Measurements from ENCODE around the gene CDH18. TPM values are rescaled to one million over a fixed set of nuclear protein-coding genes. Genes with fewer than 3 reads are reported as not detected.
A peak's percentile ranks its signal among the peaks of the same experiment; 100 is the strongest.

CDH18 gene
- total and polyA plus RNA-seq, 2 experiments from 2014 or later = 0.22 TPM; not detected in 1

- TF ChIP-seq EZH2 (IDR thresholded peaks at IDR 0.05; ENCODE audit: insufficient read depth, poor library complexity, severe bottlenecking) = no peak
- TF ChIP-seq EZH2phosphoT487 (IDR thresholded peaks at IDR 0.05; ENCODE audit: insufficient read depth, low read depth) = no peak
- H3K9ac ChIP-seq = no peak overlapping the region
- no peaks in the 10 kb centered on the region for H3K79me2 ChIP-seq (ENCODE audit: insufficient read depth)
- no peaks in the 10 kb centered on the region for H3K9me2 ChIP-seq (ENCODE audit: insufficient read depth)
- H3K27ac ChIP-seq = no peak overlapping the region
- H3F3A ChIP-seq (ENCODE audit: insufficient read depth) = no peaks in the 10 kb centered on the region
- no peak overlapping the region for H3K4me2 ChIP-seq (ENCODE audit: unreplicated experiment)
- no peaks in the 10 kb centered on the region for H3K27me3 ChIP-seq (replicated peaks; ENCODE audit: insufficient read depth)
- no peaks in the 10 kb centered on the region for H3K4me1 ChIP-seq (ENCODE audit: insufficient read depth)
- H4K20me1 ChIP-seq (ENCODE audit: insufficient read depth) = no peaks in the 10 kb centered on the region
- H3K4me3 ChIP-seq = no peak overlapping the region
- H2AFZ ChIP-seq = no peak overlapping the region
- in situ Hi-C loops (cut with MboI) = no loop called here
- peaks cover 4% of the 10 kb centered on the region for H3K9me3 ChIP-seq (ENCODE audit: low read depth)
- DNase-seq = no peak
- no peaks in the 10 kb centered on the region for H3K36me3 ChIP-seq (ENCODE audit: low read depth)
- WGBS, 2 experiments (ENCODE audit: low coverage in 1 of 2, low lambda C conversion rate in 2 of 2, missing lambda C conversion rate in 2 of 2) = 2 to 3% methylated on average over 1 of the region's 1 CpG
Measured at GRCh38 chr5:20017021-20017420, 29.0 kb upstream of the CDH18 start.

GRCh38 chr5:20000416-20000815, 12.4 kb upstream of the CDH18 start:
- Histone ChIP-seq H3K4me2 (ENCODE audit: unreplicated experiment) (no peak overlapping the region), H3K4me1 (ENCODE audit: insufficient read depth) (no peaks in the 10 kb centered on the region), H3K9me2 (ENCODE audit: insufficient read depth) (no peaks in the 10 kb centered on the region), H3K36me3 (ENCODE audit: low read depth) (no peaks in the 10 kb centered on the region), H2AFZ (no peak overlapping the region), H3K9ac (no peak overlapping the region), H4K20me1 (ENCODE audit: insufficient read depth) (no peaks in the 10 kb centered on the region), H3K27me3 (replicated peaks; ENCODE audit: insufficient read depth) (no peaks in the 10 kb centered on the region), H3K4me3 (no peak overlapping the region), H3K27ac (no peak overlapping the region), H3F3A (ENCODE audit: insufficient read depth) (no peaks in the 10 kb centered on the region), H3K9me3 (ENCODE audit: low read depth) (no peaks in the 10 kb centered on the region), H3K79me2 (ENCODE audit: insufficient read depth) (no peaks in the 10 kb centered on the region)
- in situ Hi-C loops (cut with MboI) = no loop called here
- TF ChIP-seq EZH2phosphoT487 (IDR thresholded peaks at IDR 0.05; ENCODE audit: insufficient read depth, low read depth) (no peak), EZH2 (IDR thresholded peaks at IDR 0.05; ENCODE audit: insufficient read depth, poor library complexity, severe bottlenecking) (no peak)
- DNase-seq = no peak

- no peaks in the 10 kb centered on the region for H3K4me1 ChIP-seq (ENCODE audit: insufficient read depth)
- peak overlapping the region; percentile 72 for H3K4me2 ChIP-seq (ENCODE audit: unreplicated experiment)
- no peaks in the 10 kb centered on the region for H3K9me3 ChIP-seq (ENCODE audit: low read depth)
- DNase-seq = no peak
- no peaks in the 10 kb centered on the region for H3K9me2 ChIP-seq (ENCODE audit: insufficient read depth)
- H3K9ac ChIP-seq = no peak overlapping the region
- H3K4me3 ChIP-seq = peak overlapping the region; percentile 62
- H3K27me3 ChIP-seq (replicated peaks; ENCODE audit: insufficient read depth) = peaks cover 23% of the 10 kb centered on the region
- no peaks in the 10 kb centered on the region for H4K20me1 ChIP-seq (ENCODE audit: insufficient read depth)
- H2AFZ ChIP-seq = peak overlapping the region; percentile 75
- H3K79me2 ChIP-seq (ENCODE audit: insufficient read depth) = no peaks in the 10 kb centered on the region
- in situ Hi-C loops (cut with MboI) = no loop called here
- no peaks in the 10 kb centered on the region for H3F3A ChIP-seq (ENCODE audit: insufficient read depth)
- TF ChIP-seq EZH2 (IDR thresholded peaks at IDR 0.05; ENCODE audit: insufficient read depth, poor library complexity, severe bottlenecking) = no peak
- no peak for TF ChIP-seq EZH2phosphoT487 (IDR thresholded peaks at IDR 0.05; ENCODE audit: insufficient read depth, low read depth)
- H3K36me3 ChIP-seq (ENCODE audit: low read depth) = no peaks in the 10 kb centered on the region
- H3K27ac ChIP-seq = no peak overlapping the region
- 13 to 15% methylated on average over 12 of the region's 12 CpGs for WGBS, 2 experiments (ENCODE audit: low coverage in 1 of 2, low lambda C conversion rate in 2 of 2, missing lambda C conversion rate in 2 of 2)
Measured at GRCh38 chr5:19988457-19988856, 457 bp upstream of the CDH18 start.

- in situ Hi-C loops (cut with MboI) = no loop called here
- no peaks in the 10 kb centered on the region for H3K36me3 ChIP-seq (ENCODE audit: low read depth)
- H3K79me2 ChIP-seq (ENCODE audit: insufficient read depth) = no peaks in the 10 kb centered on the region
- H3K9ac ChIP-seq = no peak overlapping the region
- no peaks in the 10 kb centered on the region for H3K9me3 ChIP-seq (ENCODE audit: low read depth)
- no peaks in the 10 kb centered on the region for H3F3A ChIP-seq (ENCODE audit: insufficient read depth)
- no peak for DNase-seq
- no peaks in the 10 kb centered on the region for H4K20me1 ChIP-seq (ENCODE audit: insufficient read depth)
- no peak overlapping the region for H3K27ac ChIP-seq
- no peak overlapping the region for H2AFZ ChIP-seq
- H3K4me3 ChIP-seq = no peak overlapping the region
- no peak overlapping the region for H3K4me2 ChIP-seq (ENCODE audit: unreplicated experiment)
- H3K27me3 ChIP-seq (replicated peaks; ENCODE audit: insufficient read depth) = peaks cover 23% of the 10 kb centered on the region
- TF ChIP-seq EZH2 (IDR thresholded peaks at IDR 0.05; ENCODE audit: insufficient read depth, poor library complexity, severe bottlenecking) = no peak
- TF ChIP-seq EZH2phosphoT487 (IDR thresholded peaks at IDR 0.05; ENCODE audit: insufficient read depth, low read depth) = no peak
- 64 to 81% methylated on average over 2 of the region's 2 CpGs for WGBS, 2 experiments (ENCODE audit: low coverage in 1 of 2, low lambda C conversion rate in 2 of 2, missing lambda C conversion rate in 2 of 2)
- no peaks in the 10 kb centered on the region for H3K4me1 ChIP-seq (ENCODE audit: insufficient read depth)
- H3K9me2 ChIP-seq (ENCODE audit: insufficient read depth) = no peaks in the 10 kb centered on the region
Measured at GRCh38 chr5:19986806-19987205, 1.2 kb downstream of the CDH18 start.

- H4K20me1 ChIP-seq (ENCODE audit: insufficient read depth) = no peaks in the 10 kb centered on the region
- peak; percentile 27 for DNase-seq
- no peaks in the 10 kb centered on the region for H3K9me2 ChIP-seq (ENCODE audit: insufficient read depth)
- H3K27ac ChIP-seq = no peak overlapping the region
- H3F3A ChIP-seq (ENCODE audit: insufficient read depth) = no peaks in the 10 kb centered on the region
- H3K9ac ChIP-seq = no peak overlapping the region
- H3K4me3 ChIP-seq = no peak overlapping the region
- H3K27me3 ChIP-seq (replicated peaks; ENCODE audit: insufficient read depth) = peaks cover 23% of the 10 kb centered on the region
- no peaks in the 10 kb centered on the region for H3K9me3 ChIP-seq (ENCODE audit: low read depth)
- no peaks in the 10 kb centered on the region for H3K4me1 ChIP-seq (ENCODE audit: insufficient read depth)
- 0 to 10% methylated on average over 1 of the region's 1 CpG for WGBS, 2 experiments (ENCODE audit: low coverage in 1 of 2, low lambda C conversion rate in 2 of 2, missing lambda C conversion rate in 2 of 2)
- no peak overlapping the region for H2AFZ ChIP-seq
- in situ Hi-C loops (cut with MboI) = no loop called here
- no peak overlapping the region for H3K4me2 ChIP-seq (ENCODE audit: unreplicated experiment)
- H3K36me3 ChIP-seq (ENCODE audit: low read depth) = no peaks in the 10 kb centered on the region
- TF ChIP-seq EZH2 (IDR thresholded peaks at IDR 0.05; ENCODE audit: insufficient read depth, poor library complexity, severe bottlenecking) (no peak), EZH2phosphoT487 (IDR thresholded peaks at IDR 0.05; ENCODE audit: insufficient read depth, low read depth) (no peak)
- H3K79me2 ChIP-seq (ENCODE audit: insufficient read depth) = no peaks in the 10 kb centered on the region
Measured at GRCh38 chr5:19986031-19986619, 1.9 kb downstream of the CDH18 start.

Data from GM23248 (cell line).